GM18519 (cell line): Measurements from ENCODE around the gene EVA1B.

ENCODE experiments used
- ATAC-seq: cut with Tn5 transposase; IDR thresholded peaks from one replicate; pipeline ENCODE4 v1.9.1; 2021; ENCODE audit warnings: mild to moderate bottlenecking, moderate library complexity; ENCODE audit not compliant: unreplicated experiment, low FRiP score

EVA1B gene

DNA sequence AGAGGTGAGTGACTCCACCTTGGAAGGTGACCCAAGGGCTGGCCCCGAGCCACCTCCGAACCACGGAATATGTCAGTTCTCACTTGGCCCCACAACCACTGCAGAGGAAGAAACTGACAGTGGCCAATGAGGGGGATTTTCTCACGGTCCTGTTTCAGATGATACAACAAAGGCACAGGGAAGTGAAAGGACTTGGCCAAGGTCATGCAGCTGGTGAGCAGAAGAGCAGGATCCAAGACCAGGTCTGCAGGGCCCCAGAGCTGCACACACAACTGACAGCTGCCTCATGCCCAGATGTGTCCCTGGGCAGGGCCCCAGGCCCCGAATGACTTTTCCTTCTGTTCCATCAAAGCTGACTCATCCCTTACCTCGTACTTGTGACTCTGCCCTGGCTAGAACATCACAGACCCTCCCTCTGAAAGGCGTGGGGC lies 25.8 kb upstream of the EVA1B start:
- ATAC-seq: no peak

DNA sequence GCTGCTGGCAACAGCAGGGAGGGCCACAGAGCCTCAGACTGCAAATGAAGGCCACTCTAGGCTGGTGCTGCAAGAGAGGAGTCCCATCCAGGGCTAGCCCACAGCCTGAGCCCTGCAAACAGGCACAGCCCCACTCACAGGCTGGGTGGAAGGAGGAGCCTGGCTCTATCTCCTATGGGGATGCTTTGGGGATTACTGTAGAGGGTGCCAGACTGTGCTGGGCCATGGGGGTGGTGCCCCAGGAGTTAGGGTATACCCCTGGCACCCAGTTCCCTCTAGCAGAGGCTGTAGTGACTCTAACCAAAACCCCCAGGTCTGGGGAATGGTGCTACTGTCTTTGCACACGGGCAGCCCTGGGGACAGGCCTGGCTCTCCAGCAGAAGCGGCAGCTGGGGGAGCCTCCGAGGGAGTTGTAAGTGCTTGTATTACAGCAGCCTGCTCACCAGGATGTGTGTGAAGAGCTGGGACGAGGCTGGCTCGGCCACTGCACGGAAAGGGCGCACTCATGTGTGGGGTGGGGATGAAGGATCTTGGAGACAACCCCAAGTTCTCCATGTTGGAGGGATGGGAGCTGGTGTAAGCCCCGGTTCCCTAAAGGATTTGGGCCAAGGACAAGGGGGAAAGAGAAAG lies 23.4 kb upstream of the EVA1B start:
- no peak for ATAC-seq

DNA sequence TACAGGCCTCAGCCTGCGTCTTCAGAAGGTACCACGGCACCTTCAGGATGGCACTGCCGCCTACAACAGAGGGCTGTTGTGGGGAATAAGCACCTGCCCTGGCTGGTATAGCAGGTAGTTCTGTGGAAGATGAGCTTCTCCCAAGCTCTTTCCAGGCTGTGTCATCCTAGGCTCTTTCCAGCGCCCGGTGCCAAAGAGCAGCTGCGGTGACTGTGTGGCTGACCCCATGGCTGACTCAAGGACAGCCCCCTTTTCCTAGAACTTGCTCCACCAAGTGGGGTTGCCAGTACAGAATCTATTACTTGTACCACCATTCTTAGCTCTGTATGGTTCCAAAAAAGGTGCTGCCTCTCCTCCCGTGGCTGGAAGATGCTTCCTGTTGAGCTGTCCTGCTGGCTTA lies 21.9 kb upstream of the EVA1B start:
- ATAC-seq: no peak

DNA sequence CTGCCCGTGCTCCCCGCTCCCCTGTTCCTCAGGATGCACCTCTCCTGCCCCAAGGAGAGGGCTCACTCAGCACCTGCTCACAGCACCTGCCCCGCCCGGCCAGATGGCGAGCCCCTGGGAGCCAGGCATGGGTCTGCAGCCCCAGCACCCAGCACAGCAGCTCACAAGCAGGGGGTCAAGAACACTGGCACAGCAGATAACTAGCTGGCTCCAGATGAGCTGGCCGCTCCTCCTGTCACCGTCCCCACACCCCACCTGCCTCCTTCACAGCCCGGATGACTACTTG lies 20.9 kb upstream of the EVA1B start:
- ATAC-seq: no peak

DNA sequence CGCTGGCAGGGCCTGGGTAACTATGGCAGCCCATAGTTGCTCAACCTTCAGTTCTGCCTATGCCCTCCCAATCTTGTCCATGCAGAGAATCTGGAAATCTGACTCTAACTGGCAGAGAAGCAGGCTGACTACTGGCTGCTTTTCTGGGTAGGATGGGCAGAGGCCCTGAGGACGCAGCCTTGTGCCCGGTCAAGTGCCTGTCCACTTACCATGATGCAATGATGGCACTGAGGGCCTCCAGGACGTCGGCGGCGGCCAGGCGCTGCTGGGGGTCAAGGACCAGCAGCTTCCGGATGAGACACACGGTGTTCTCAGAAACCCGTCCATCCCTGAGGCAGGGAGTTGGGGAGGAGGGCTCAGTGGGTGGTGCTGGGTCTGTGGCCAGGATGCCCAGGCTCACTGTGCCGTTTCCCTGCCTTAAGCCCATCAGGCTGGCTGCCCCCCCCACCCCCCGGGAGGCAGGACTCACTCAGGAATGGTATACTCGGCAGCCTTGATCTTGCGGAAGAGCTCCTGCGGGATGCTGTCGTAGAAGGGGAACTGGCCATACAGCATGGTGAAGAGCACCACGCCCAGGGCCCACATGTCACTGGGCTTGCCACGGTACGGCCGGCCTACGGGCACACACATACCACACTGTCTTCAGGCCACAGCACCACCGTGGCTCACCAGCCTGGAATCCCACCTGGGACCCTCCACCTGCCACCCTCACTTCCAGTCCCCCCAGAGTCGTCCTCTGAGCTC lies 20.4 kb upstream of the EVA1B start:
- no peak for ATAC-seq

DNA sequence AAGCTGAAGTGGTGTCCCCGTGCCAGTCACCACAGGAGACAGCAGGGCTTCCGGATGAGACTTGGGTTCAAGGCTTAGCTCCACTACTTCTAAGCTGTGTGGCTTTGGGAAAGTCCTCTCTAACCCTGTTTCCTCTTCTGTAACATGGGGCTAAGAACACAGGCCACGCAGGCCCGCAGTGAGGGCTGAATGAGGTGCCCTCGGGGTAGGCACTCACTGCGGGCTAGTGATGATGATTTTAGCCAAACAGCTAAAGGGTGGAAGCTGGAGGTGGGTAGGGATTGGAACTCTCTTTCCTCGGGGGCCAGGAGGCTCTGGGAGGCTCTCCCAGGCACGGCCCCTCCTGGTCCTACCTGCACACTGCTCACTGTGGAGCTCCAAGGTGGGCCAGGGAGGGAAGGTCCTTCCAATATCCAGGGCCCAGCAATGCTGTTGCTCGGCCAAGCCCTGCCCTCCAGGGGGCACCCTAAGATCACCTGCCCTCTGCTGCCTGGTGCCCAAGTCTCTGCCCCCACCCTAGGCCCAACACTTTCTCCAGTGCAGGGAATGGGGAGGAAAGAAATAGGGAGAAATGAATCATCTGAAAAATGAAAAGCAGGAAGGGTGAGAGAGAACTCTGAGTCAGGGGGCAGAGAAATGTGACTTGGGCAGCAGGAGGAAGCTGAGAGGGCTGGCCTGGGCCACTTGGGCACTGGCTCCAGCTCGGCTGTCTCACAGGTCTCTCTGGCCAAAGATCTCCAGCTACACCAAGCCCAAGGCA lies 19.2 kb upstream of the EVA1B start:
- ATAC-seq: no peak

DNA sequence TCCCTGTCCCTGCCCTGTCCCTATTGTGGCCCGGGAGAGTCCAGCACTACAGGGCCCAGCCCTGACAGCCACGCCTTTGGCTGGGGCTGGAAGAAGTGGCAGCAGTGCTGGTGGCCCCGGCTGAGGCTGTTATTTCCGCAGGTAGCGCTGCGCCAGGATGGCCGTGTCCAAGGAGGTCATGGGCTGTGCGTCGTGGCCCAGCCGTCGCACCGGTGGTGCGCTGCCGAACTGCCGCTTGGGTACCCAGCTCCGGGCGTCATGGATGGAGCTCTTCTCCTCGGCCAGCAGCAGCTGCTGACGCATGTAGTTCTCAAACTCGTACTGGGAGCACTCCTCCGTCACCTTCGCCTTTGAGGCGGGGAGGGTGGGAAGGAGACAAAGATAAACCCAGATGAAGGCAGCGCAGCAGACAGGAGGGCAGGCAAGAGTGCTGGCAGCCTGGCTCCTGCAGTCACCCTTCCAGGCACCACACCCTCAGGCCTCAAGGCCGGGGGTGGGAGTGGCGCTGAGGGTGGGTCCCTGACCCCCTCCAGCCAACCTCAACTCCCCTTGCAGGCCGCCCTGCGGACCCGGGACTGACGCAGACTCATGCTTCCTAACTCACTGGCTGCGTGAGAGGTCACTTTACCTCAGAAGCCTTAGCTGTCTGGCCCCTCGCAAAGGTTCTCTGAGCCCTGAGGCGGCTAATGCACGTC lies 18.3 kb upstream of the EVA1B start:
- ATAC-seq: no peak

DNA sequence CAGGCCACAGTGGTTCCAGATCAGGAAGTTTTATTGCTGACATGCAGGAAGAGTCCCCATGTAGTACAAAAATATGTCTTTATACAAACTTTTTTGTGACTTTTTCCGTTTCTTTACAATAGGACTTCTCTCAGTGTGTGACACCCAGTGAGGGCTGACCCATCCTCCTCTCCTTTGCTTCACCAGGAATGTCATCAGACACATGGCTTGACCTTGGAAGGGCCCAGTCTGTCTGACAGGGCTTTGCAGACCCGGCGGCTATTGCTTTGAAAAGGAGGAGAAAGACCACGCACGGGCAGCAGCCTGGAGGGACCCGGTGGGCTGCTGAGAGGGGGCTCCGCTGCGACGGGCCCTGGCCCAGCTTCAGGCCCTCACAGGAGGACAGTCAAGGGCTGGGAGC lies 16.2 kb upstream of the EVA1B start:
- ATAC-seq: no peak

DNA sequence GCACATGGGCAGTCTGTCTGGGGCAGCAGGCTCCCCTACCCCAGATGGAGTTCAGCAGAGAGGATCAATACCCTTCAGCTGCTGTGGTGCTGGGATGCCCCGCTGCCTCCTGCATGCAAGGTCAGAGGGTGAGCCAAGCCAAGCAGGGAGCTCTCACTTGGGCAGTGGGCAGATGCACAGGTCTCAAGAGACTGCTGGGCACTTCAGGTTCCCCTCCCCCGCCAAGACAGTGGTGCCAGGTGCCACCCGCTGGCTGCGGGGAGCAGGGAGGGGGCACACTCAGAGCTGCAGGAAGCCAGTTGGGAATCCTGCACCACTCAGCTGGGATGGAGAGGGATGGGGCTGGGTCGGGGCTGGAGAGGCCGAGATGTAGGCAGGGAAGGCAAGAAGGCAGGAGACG lies 15.8 kb upstream of the EVA1B start:
- no peak for ATAC-seq

DNA sequence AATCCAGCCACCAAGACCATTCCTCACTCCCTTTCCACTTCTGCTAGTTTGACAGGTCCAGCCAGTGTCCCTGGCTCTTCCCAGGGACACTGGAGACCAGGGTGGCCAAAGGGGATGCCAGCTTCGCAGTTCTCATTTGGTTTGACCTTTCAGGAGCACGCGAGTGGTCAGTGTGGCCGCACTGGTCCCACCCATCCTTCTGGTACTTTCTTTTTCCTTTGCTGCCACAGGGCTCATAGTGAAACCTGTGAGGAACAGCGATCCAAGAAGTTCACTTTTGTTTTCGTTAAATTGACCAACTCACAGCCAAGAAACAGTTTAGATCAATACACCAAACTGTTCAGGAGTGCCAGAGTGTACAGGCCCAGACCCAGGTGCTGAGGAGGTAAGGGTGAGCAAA lies 14.4 kb upstream of the EVA1B start:
- ATAC-seq: no peak

DNA sequence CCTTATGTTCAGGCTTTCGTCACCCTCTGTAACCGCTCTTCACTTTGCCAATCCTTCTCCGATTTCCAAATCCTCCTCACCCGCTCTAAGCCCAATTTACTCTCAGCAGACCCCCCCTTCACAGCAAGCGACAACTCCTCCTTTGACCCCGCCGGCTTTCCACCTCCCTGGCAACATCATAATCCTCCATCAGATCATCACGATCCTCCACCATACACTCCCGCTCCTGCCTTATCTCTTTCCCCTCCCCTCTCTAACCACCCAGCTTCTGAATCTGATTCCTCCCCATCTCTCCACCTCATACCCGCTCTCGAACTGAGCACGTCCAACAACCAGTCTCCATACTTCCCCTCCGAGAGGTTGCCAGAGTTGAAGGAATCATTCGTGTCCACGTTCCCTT lies 7.5 kb upstream of the EVA1B start:
- ATAC-seq: no peak

DNA sequence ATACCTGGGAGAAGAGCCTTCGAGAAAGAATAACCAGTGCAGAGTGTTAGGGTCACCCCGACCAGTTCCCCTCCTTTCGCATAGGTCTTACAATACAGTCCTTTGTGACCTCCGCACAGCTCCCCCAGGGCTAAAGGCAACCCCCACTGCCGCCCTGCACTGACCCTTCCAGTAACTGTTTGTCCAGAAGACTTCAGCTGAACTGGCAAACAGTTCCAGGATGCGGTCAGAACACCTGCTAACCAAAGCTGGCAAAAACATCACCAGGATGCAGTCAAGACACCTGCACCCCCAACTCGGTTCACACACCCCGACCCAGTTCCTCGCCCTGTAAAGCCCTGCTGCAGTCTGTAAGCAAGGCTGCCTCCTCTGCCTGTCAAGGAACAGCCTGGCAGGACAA lies 6.4 kb upstream of the EVA1B start:
- ATAC-seq: no peak

DNA sequence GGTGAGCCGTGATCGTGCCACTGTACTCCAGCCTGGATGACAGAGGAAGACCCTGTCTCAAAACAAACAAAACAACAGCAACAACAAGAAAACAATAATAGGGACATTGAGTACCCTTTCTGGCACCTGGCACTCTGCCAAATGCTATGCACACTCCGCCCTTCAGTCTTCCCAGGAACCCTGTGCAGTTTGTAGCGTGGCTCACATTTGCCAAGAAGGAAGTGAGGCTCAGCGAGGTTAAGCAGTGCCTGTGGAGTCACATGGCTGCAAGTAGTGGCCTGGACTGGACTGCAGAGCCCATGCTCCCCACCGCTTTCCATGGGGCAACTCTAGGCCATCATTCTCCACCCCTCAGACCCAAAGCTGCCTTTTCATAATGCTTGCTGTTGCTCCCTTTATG lies 5.3 kb upstream of the EVA1B start:
- ATAC-seq: no peak

DNA sequence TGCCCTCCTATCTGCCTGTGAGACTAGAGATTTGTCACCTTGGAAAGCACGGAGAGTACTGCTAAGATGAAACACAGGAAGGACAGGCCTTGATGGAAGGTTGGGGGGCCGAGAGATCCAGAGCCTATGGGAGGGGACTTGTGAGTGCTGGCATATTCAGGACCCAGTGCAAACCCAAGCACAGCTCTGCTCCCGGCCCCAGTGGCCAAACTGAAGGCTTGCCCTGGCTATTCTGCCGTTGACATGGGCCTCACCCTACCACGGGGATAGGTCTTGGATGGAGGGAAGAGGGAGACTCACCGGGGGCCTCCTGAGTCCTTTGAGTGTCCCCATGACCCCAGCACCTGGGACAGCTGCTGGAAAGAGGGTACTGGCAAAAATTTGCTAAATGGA lies 4.6 kb upstream of the EVA1B start:
- no peak for ATAC-seq

DNA sequence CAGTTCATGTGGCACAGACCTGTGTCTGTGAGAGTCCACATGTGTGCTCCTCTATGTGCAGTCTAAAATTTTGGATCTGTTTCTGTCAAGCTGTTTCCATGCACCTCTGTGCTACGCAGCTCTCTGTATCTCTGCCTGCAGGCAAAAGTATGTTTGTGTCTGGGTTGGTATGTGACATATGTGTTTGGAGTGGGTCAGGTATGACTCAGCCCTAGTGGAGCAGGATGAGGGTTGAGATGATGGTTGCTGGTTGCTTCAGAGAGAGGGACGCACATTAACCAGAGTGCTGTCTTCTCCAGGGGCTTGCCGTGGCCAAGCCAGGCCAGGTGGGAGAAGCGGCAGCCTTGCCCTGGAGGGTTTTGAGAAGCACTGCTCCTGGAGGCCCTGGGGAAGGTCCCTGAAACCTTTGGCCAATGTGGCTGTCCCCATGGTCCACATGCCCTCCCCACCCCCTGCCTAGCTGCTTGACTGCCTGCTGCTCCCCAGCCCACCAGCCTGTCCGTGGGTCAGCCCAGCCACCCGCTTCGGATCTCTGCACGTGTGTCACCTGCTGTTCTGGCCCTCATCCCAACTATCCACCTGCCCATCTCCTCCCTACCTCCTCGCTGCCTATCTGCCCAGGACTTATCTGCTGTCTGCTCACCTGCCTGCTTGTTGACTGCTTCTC lies 4.1 kb upstream of the EVA1B start:
- no peak for ATAC-seq

DNA sequence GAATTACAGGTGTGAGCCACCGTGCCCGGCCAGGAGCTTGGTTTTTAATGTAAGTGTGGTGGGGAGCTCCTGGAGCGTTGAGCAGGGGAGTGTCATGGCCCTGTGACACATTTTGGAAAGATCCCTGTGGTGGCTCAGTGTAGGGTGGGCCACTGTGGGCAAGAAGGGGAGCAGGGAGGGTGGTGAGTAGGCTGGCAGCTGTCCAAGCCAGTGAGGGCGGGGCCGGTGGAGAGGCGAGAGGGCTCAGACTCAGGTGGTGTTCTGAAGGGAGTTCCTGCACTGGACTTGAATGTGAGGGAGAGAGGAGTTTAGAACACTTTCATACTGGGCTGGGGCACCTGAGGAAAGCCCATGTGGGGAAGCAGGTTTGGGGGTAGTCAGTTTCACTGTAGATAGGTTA lies 3.1 kb upstream of the EVA1B start:
- no peak for ATAC-seq

DNA sequence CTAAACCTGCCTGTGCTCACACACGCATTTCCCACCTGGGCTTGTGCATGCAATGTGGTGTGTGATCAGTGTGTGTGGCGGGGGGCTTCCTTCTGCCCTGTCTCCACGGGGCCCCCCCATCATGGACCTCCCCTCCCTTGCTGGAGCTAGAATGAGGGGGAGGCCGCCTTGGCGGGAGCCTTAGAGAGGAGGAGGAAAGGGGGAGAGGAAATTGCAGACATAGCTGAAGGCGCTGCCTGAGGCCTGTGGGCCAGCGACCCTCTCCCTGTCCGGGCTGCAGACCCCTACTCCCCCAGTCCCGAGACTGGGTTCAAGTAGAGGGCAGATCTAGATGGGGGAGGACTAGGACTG lies 883 bp upstream of the EVA1B start:
- no peak for ATAC-seq

DNA sequence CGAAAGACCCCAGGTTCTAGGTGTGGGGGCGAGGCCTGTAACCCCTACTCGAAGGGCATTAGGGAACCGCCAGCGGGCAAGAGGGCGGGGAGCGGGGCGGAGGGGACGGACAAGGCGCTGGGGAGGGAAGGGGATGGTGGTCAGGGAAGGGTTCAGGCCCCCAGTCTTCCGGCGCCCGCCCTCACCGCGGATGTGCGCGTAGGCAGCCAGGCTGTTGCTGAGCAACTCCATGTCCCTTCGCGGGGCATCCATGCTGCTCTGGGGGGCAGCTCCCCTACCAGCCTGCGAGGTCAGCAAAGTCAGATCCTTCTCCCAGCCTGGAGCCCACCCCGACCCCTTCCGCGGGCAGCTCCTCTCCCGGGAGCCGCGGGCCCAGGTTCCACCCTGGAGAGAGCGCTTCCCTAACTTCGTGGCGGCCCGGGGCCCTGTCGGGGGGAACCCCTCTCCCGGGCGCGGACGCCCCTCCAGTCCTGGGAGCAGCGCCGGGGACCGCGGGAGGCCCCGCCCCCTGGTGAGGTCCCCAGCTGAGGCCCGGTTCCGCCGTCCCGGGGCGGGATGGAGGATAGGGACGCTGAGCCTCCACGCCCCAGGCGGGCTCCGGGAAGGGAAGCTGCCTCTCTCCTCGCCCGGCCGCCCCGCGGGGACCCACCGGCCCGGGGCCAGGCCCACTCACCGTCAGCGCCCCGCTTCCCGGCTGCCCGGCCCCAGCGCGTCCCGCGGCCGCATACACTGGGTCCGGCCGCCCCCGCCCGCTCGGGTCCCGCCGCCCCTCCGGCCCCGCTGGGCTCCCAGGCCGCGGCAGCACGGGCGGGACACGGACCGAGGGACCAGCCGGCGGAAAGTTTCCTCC lies 434 bp downstream of the EVA1B start:
- ATAC-seq: no peak

DNA sequence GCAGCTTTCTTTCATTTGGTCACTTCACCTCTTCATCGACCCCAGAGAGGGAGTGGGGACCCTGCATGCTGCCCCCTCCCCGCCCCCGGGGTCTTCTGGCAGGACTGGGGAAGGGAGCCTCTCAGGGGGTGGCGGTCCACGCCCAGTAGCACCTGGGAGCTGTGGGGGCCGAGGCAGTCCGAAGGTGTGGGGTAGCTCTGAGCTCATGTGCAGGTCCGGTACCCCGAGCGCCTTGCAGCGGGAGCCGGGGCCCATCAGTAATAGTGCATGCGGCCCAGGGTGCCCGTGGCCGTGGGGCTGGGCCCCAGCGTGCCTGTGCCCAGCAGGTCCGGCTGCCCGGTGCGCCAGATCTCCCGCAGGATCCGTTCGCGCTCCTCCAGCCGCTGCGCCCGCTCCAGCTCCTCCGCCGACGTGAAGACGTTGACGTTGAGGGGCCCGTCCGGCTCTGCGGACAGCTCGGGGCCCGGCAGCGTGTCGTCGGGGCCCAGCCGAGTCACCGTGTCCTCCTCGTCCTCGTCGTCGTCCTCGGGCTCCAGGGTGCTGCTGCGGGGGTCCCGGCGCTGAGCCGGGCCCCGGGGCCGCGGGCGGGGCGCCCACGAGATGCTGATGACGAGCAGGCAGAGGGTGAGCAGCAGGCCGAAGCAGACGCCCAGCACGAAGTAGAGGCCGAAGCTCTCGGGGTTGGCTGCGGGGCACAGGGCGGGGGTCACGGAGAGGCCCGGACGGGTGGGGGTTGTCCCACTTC lies 1.2 kb downstream of the EVA1B start:
- no peak for ATAC-seq
